Jurkat, Clone E6-1 (cell line): ENCODE measurements around the gene TGM4.
A peak's percentile ranks its signal among the peaks of the same experiment; 100 is the strongest.

Experiments used
- DNase-seq: peaks from one replicate; pipeline ENCODE4 v3.0.0-alpha.2; 2011; ENCODE audit warnings: low read depth, low spot score
- H3K4me3 ChIP-seq: 2 replicates; pipeline ENCODE4 v1.5.1; 2011; ENCODE audit warnings: mild to moderate bottlenecking, low read length, control low read depth, moderate library complexity

The TGM4 gene

GRCh38 chr3:44907612-44908011 is 33.2 kb downstream of the TGM4 start:
- DNase-seq = no peak
- H3K4me3 ChIP-seq = no peak overlapping the region

- H3K4me3 ChIP-seq = no peak overlapping the region
- no peak for DNase-seq
These were observed 34.7 kb downstream of the TGM4 start for GRCh38 chr3:44909063-44909462.

- no peak overlapping the region for H3K4me3 ChIP-seq
- DNase-seq = no peak
These were observed 36.3 kb downstream of the TGM4 start for GRCh38 chr3:44910693-44911092.

GRCh38 chr3:44913868-44914468 is 39.6 kb downstream of the TGM4 start:
- no peak overlapping the region for H3K4me3 ChIP-seq
- DNase-seq = peak; percentile 57

- no peak overlapping the region for H3K4me3 ChIP-seq
- no peak for DNase-seq
These were observed 40.5 kb downstream of the TGM4 start for GRCh38 chr3:44914936-44915335.

- DNase-seq = no peak
- no peak overlapping the region for H3K4me3 ChIP-seq
These were observed 41.5 kb downstream of the TGM4 start for GRCh38 chr3:44915702-44916438.

GRCh38 chr3:44918087-44918486 is 43.7 kb downstream of the TGM4 start:
- no peak overlapping the region for H3K4me3 ChIP-seq
- DNase-seq = no peak

- H3K4me3 ChIP-seq = no peak overlapping the region
- no peak for DNase-seq
These were observed 44.2 kb downstream of the TGM4 start for GRCh38 chr3:44918581-44918980.

GRCh38 chr3:44920081-44920480 is 45.7 kb downstream of the TGM4 start:
- H3K4me3 ChIP-seq = no peak overlapping the region
- no peak for DNase-seq

- H3K4me3 ChIP-seq = no peak overlapping the region
- DNase-seq = no peak
These were observed 49.4 kb downstream of the TGM4 start for GRCh38 chr3:44923632-44924456.

GRCh38 chr3:44924457-44925084 is 50.2 kb downstream of the TGM4 start:
- no peak overlapping the region for H3K4me3 ChIP-seq
- DNase-seq = no peak

- H3K4me3 ChIP-seq = no peak overlapping the region
- no peak for DNase-seq
These were observed 51.8 kb downstream of the TGM4 start for GRCh38 chr3:44926172-44926571.

- no peak for DNase-seq
- H3K4me3 ChIP-seq = no peak overlapping the region
These were observed 52.5 kb downstream of the TGM4 start for GRCh38 chr3:44926921-44927320.

GRCh38 chr3:44927371-44927770 is 53.0 kb downstream of the TGM4 start:
- H3K4me3 ChIP-seq = no peak overlapping the region
- no peak for DNase-seq

- no peak for DNase-seq
- H3K4me3 ChIP-seq = no peak overlapping the region
These were observed 55.4 kb downstream of the TGM4 start for GRCh38 chr3:44929782-44930181.

- H3K4me3 ChIP-seq = no peak overlapping the region
- DNase-seq = no peak
These were observed 56.5 kb downstream of the TGM4 start for GRCh38 chr3:44930911-44931310.

- no peak for DNase-seq
- no peak overlapping the region for H3K4me3 ChIP-seq
These were observed 57.4 kb downstream of the TGM4 start for GRCh38 chr3:44931791-44932190.

GRCh38 chr3:44932271-44932670 is 57.9 kb downstream of the TGM4 start:
- DNase-seq = no peak
- H3K4me3 ChIP-seq = no peak overlapping the region

GRCh38 chr3:44932986-44933944 is 58.9 kb downstream of the TGM4 start:
- H3K4me3 ChIP-seq = no peak overlapping the region

More at GRCh38 chr3:44932986-44933944, 58.9 kb downstream of the TGM4 start:
- peak; percentile 53 for DNase-seq
